ENCODE measurements around the gene USP15.
"Not testable (repeated sequence)": the region's sequence is repeated elsewhere in the genome, so short reads cannot be mapped to it uniquely, and the experiment has no call there.

USP15 gene

DNA sequence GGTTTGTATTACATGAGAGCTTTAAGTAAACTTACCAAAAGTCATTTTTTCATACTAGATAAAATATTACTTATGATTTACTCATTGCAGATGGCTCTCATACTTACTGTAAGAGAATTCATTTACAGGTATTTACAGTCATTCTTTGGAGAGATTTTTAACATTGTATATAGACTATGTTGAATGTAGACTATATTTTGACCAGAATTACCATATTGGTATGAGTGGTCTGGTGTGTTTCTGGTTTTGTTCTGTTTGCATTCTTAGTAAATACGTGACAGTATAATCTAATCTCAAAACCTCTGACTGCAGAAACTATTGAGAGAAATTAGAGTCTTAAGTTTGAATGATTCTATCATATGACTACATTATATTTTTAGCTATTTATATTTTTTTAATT lies 91.1 kb downstream of the USP15 start:
- Histone ChIP-seq H3K9ac (ENCODE audit: low read length in 5 of 5) (no peak overlapping the region), H3K9me3 (ENCODE audit: control insufficient read depth in 5 of 5, low read length in 5 of 5) (no peaks in the 10 kb centered on the region), H3K4me1 (ENCODE audit: control insufficient read depth in 5 of 5, insufficient read depth in 5 of 5, low read length in 5 of 5) (no peaks in the 10 kb centered on the region), H3K36me3 (ENCODE audit: control insufficient read depth in 5 of 5, insufficient read depth in 5 of 5, low read length in 5 of 5) (peaks cover 2 to 7% (median 3%) of the 10 kb centered on the region in 5 donors), H3K27me3 (ENCODE audit: control insufficient read depth in 5 of 5, insufficient read depth in 4 of 5, low read length in 5 of 5) (no peaks in the 10 kb centered on the region), H3K27ac (ENCODE audit: low read depth, low read length) (no peak overlapping the region), H3K4me3 (ENCODE audit: low read depth in 1 of 5, low read length in 5 of 5) (no peak overlapping the region)

DNA sequence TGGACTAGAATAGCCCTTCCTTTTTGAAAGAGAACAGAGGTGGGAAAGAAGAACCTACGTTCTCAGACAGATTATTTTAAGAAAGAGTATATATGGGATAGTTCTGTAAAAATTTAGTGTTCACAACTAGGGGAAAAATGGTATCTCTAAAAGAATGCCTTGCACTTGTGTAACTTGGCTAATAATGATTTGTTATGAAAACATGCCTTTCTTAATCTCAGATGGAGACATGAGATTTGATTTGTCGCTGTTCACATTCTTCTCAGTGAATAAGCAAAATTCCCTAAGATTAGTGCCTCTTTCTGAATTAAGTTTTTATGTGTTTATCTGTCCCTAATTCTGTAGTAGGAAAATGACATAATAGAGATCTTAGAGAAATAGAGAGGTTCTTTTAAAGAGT lies 100.8 kb downstream of the USP15 start:
- Histone ChIP-seq H3K9me3 (ENCODE audit: control insufficient read depth in 5 of 5, low read length in 5 of 5) (peaks cover 0 to 3% (median 0%) of the 10 kb centered on the region in 5 donors), H3K9ac (ENCODE audit: low read length in 5 of 5) (no peak overlapping the region), H3K36me3 (ENCODE audit: control insufficient read depth in 5 of 5, insufficient read depth in 5 of 5, low read length in 5 of 5) (peaks cover 0 to 17% (median 5%) of the 10 kb centered on the region in 5 donors), H3K27ac (ENCODE audit: low read depth, low read length) (no peak overlapping the region), H3K4me1 (ENCODE audit: control insufficient read depth in 5 of 5, insufficient read depth in 5 of 5, low read length in 5 of 5) (no peaks in the 10 kb centered on the region), H3K27me3 (ENCODE audit: control insufficient read depth in 5 of 5, insufficient read depth in 4 of 5, low read length in 5 of 5) (no peaks in the 10 kb centered on the region), H3K4me3 (ENCODE audit: low read depth in 1 of 5, low read length in 5 of 5) (no peak overlapping the region)

DNA sequence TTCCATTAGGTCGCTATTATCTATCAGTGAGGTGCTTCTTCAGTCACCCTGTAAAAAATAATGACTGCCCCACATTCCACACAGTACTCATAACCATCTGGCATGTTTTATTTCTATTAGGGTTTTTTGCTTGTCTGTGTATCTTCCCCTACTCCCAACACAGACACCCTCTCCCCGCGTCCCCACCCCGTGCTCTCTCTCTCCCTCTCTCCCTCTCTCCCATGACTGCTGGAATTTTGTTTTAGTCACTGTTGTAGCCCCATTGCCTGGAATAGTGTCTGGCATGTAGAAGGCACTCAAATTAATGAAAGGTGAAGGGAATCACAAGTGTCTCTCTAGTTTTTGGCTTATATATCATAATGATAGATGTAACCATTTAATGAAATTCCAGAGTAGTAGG lies 103.3 kb downstream of the USP15 start:
- Histone ChIP-seq H3K4me3 (ENCODE audit: low read depth in 1 of 5, low read length in 5 of 5) (no peak overlapping the region), H3K27ac (ENCODE audit: low read depth, low read length) (no peak overlapping the region), H3K36me3 (ENCODE audit: control insufficient read depth in 5 of 5, insufficient read depth in 5 of 5, low read length in 5 of 5) (peaks cover 0 to 7% (median 2%) of the 10 kb centered on the region in 5 donors)

DNA sequence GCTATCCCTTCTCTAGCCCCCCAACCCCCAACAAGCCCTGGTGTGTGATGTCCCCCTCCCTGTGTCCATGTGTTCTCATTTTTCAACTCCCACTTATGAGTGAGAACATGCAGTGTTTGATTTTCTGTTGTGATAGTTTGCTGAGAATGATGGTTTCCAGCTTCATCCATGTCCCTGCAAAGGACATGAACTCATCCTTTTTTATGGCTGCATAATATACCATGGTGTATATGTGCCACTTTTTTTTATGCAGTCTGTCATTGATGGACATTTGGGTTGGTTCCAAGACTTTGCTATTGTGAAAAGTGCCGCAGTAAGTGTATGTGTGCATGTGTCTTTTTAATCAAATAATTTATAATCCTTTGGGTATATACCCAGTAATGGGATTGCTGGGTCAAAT lies 104.5 kb downstream of the USP15 start:
- H3K4me1 ChIP-seq (ENCODE audit: control insufficient read depth in 5 of 5, insufficient read depth in 5 of 5, low read length in 5 of 5); H3K9ac ChIP-seq (ENCODE audit: low read length in 5 of 5); H3K4me3 ChIP-seq (ENCODE audit: low read depth in 1 of 5, low read length in 5 of 5); H3K27ac ChIP-seq (ENCODE audit: low read depth, low read length); H3K27me3 ChIP-seq (ENCODE audit: control insufficient read depth in 5 of 5, insufficient read depth in 4 of 5, low read length in 5 of 5); H3K36me3 ChIP-seq (ENCODE audit: control insufficient read depth in 5 of 5, insufficient read depth in 5 of 5, low read length in 5 of 5); H3K9me3 ChIP-seq (ENCODE audit: control insufficient read depth in 5 of 5, low read length in 5 of 5): not testable (repeated sequence)

More for the DNA sequence above, 103.3 kb downstream of the USP15 start:
- no peaks in the 10 kb centered on the region for H3K4me1 ChIP-seq (ENCODE audit: control insufficient read depth in 5 of 5, insufficient read depth in 5 of 5, low read length in 5 of 5)
- H3K9ac ChIP-seq (ENCODE audit: low read length in 5 of 5), result no peak overlapping the region
- H3K27me3 ChIP-seq (ENCODE audit: control insufficient read depth in 5 of 5, insufficient read depth in 4 of 5, low read length in 5 of 5), result no peaks in the 10 kb centered on the region
- H3K9me3 ChIP-seq (ENCODE audit: control insufficient read depth in 5 of 5, low read length in 5 of 5), result peaks cover 0 to 3% (median 0%) of the 10 kb centered on the region in 5 donors

DNA sequence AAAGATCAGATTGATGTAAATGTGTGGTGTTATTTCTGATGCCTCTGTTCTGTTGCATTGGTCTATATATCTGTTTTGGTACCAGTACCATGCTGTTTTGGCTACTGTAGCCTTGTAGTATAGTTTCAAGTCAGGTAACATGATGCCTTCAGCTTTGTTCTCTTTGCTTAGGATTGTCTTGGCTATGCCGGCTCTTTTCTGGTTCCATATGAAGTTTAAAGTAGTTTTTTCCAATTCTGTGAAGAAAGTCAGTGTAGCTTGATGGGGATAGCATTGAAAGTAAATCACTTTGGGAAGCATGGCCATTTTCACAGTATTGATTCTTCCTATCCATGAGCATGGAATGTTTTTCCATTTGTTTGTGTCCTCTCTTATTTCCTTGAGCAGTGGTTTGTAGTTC lies 105.6 kb downstream of the USP15 start:
- H3K36me3 ChIP-seq (ENCODE audit: control insufficient read depth in 5 of 5, insufficient read depth in 5 of 5, low read length in 5 of 5); H3K4me3 ChIP-seq (ENCODE audit: low read depth in 1 of 5, low read length in 5 of 5); H3K27ac ChIP-seq (ENCODE audit: low read depth, low read length); H3K9me3 ChIP-seq (ENCODE audit: control insufficient read depth in 5 of 5, low read length in 5 of 5); H3K9ac ChIP-seq (ENCODE audit: low read length in 5 of 5); H3K27me3 ChIP-seq (ENCODE audit: control insufficient read depth in 5 of 5, insufficient read depth in 4 of 5, low read length in 5 of 5); H3K4me1 ChIP-seq (ENCODE audit: control insufficient read depth in 5 of 5, insufficient read depth in 5 of 5, low read length in 5 of 5): not testable (repeated sequence)

DNA sequence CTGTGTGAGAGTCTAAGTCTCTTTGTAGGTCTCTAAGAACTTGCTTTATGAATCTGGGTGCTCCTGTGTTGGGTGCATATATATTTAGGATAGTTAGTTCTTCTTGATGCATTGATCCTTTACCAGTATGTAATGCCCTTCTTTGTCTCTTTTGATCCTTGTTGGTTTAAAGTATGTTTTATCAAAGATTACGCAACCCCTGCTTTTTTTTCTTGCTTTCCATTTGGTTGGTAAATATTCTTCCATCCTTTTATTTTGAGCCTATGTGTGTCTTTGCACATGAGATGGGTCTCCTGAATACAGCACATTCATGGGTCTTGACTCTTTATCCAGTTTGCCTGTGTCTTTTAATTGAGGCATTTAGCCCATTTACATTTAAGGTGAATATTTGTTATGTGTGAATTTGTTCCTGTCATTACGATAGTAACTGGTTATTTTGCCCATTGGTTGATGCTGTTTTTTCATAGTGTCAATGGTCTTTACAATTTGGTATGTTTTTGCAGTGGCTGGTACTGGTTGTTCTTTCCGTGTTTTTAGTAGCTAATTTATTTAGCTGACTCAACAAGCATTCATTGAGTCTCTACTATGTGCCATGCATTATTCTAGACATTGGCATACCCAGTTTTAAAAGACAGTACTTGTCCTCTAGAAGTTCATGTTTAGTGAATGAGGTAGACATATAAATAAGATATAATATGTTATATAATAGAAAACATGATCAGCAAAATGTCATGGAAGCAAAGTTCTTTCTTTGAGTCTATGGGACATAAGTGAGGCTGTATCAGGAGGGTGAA lies 108.4 kb downstream of the USP15 start:
- H3K9me3 ChIP-seq (ENCODE audit: control insufficient read depth in 5 of 5, low read length in 5 of 5); H3K36me3 ChIP-seq (ENCODE audit: control insufficient read depth in 5 of 5, insufficient read depth in 5 of 5, low read length in 5 of 5); H3K27ac ChIP-seq (ENCODE audit: low read depth, low read length); H3K4me1 ChIP-seq (ENCODE audit: control insufficient read depth in 5 of 5, insufficient read depth in 5 of 5, low read length in 5 of 5); H3K9ac ChIP-seq (ENCODE audit: low read length in 5 of 5); H3K4me3 ChIP-seq (ENCODE audit: low read depth in 1 of 5, low read length in 5 of 5); H3K27me3 ChIP-seq (ENCODE audit: control insufficient read depth in 5 of 5, insufficient read depth in 4 of 5, low read length in 5 of 5): not testable (repeated sequence)

DNA sequence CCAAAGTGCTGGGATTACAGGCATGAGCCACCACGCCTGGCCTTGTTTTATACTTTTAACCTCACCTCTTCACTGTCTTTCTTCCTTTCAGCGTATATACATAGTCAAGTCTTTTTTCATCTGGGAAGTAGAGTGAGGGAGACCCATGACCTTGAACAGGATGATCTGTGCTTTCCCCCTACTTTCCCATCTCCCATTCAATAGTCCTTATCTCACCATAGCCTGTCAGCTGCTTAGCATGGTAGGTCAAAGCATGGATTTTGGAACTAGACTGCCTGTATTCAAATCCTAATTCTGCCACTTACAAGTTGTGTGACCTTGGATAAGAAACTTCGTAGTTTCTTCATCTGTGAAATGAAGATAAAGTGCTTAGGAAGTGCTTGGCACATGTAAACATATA lies 110.0 kb downstream of the USP15 start:
- H3K36me3 ChIP-seq (ENCODE audit: control insufficient read depth in 5 of 5, insufficient read depth in 5 of 5, low read length in 5 of 5), result peaks cover 0 to 6% (median 0%) of the 10 kb centered on the region in 5 donors
- H3K27ac ChIP-seq (ENCODE audit: low read depth, low read length), result no peak overlapping the region
- peaks cover 0 to 3% (median 0%) of the 10 kb centered on the region in 5 donors for H3K9me3 ChIP-seq (ENCODE audit: control insufficient read depth in 5 of 5, low read length in 5 of 5)
- H3K9ac ChIP-seq (ENCODE audit: low read length in 5 of 5), result no peak overlapping the region
- no peaks in the 10 kb centered on the region for H3K27me3 ChIP-seq (ENCODE audit: control insufficient read depth in 5 of 5, insufficient read depth in 4 of 5, low read length in 5 of 5)
- H3K4me1 ChIP-seq (ENCODE audit: control insufficient read depth in 5 of 5, insufficient read depth in 5 of 5, low read length in 5 of 5), result peaks cover 0 to 7% (median 0%) of the 10 kb centered on the region in 5 donors
- no peak overlapping the region for H3K4me3 ChIP-seq (ENCODE audit: low read depth in 1 of 5, low read length in 5 of 5)

DNA sequence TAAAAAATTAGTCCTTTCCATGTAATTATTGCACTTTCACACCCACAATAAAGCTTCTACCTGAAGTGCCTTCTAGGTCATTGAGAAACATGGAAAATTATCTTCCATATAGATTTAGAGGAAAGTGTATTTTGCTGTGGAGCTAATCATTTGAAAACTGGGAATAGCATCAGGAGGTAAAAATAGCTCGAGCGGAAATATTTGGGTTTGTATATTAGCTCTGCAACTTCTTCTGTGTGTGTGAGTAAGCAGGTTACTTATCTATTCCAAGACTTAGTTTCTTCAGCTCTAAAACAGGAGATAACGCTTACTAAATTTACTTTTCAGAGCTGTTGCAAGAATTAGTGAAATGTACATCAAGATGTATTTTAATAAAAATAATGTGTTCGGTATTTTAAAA lies 111.5 kb downstream of the USP15 start:
- Histone ChIP-seq H3K4me1 (ENCODE audit: control insufficient read depth in 5 of 5, insufficient read depth in 5 of 5, low read length in 5 of 5) (peaks cover 0 to 7% (median 0%) of the 10 kb centered on the region in 5 donors), H3K9me3 (ENCODE audit: control insufficient read depth in 5 of 5, low read length in 5 of 5) (peaks cover 0 to 3% (median 0%) of the 10 kb centered on the region in 5 donors), H3K4me3 (ENCODE audit: low read depth in 1 of 5, low read length in 5 of 5) (no peak overlapping the region), H3K9ac (ENCODE audit: low read length in 5 of 5) (no peak overlapping the region), H3K27me3 (ENCODE audit: control insufficient read depth in 5 of 5, insufficient read depth in 4 of 5, low read length in 5 of 5) (no peaks in the 10 kb centered on the region), H3K27ac (ENCODE audit: low read depth, low read length) (no peak overlapping the region), H3K36me3 (ENCODE audit: control insufficient read depth in 5 of 5, insufficient read depth in 5 of 5, low read length in 5 of 5) (peaks cover 0 to 10% (median 0%) of the 10 kb centered on the region in 5 donors)

DNA sequence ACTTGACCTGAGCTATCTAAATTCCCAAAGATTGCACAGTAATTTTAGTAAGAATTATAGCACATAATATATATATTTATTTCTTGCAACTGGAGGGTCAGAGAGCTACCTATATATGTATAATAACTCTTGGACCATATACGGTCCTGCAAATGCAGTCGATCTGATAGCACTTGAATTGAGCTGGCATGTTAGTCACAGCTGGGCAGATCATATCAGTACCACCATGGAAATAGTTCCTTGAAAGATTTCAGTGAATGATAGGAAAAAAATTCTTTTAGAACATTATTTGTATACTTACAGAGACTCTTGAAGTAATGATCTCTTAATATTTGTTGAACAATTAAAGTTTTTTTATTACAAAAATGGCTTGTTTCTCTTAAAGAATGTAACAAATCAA lies 111.9 kb downstream of the USP15 start:
- Histone ChIP-seq H3K9me3 (ENCODE audit: control insufficient read depth in 5 of 5, low read length in 5 of 5) (peaks cover 0 to 3% (median 0%) of the 10 kb centered on the region in 5 donors), H3K9ac (ENCODE audit: low read length in 5 of 5) (no peak overlapping the region), H3K36me3 (ENCODE audit: control insufficient read depth in 5 of 5, insufficient read depth in 5 of 5, low read length in 5 of 5) (peaks cover 0 to 10% (median 0%) of the 10 kb centered on the region in 5 donors), H3K4me1 (ENCODE audit: control insufficient read depth in 5 of 5, insufficient read depth in 5 of 5, low read length in 5 of 5) (peaks cover 0 to 7% (median 0%) of the 10 kb centered on the region in 5 donors), H3K27me3 (ENCODE audit: control insufficient read depth in 5 of 5, insufficient read depth in 4 of 5, low read length in 5 of 5) (no peaks in the 10 kb centered on the region), H3K4me3 (ENCODE audit: low read depth in 1 of 5, low read length in 5 of 5) (no peak overlapping the region), H3K27ac (ENCODE audit: low read depth, low read length) (no peak overlapping the region)

DNA sequence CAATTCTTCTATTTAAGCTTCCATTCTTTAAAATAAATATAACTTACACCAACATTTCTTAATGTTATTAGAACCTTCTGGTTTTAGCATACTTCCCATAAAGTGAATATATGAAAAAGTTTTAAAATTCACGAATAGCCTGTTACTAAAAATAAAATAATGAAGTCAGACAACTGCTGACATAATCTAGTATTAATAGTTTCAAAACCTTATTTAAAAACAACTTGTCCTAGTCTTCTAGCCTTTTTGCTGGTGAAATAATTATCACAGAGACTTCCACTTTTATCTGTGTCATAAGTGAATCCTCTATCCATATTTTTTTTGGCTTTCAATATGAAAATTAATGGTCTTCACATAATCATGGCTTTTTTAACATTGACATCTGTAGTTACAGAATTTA lies 112.6 kb downstream of the USP15 start:
- H3K27ac ChIP-seq (ENCODE audit: low read depth, low read length), result no peak overlapping the region
- peaks cover 0 to 7% (median 0%) of the 10 kb centered on the region in 5 donors for H3K4me1 ChIP-seq (ENCODE audit: control insufficient read depth in 5 of 5, insufficient read depth in 5 of 5, low read length in 5 of 5)
- H3K27me3 ChIP-seq (ENCODE audit: control insufficient read depth in 5 of 5, insufficient read depth in 4 of 5, low read length in 5 of 5), result no peaks in the 10 kb centered on the region
- no peak overlapping the region for H3K9ac ChIP-seq (ENCODE audit: low read length in 5 of 5)
- H3K9me3 ChIP-seq (ENCODE audit: control insufficient read depth in 5 of 5, low read length in 5 of 5), result peaks cover 0 to 3% (median 0%) of the 10 kb centered on the region in 5 donors
- H3K36me3 ChIP-seq (ENCODE audit: control insufficient read depth in 5 of 5, insufficient read depth in 5 of 5, low read length in 5 of 5), result peaks cover 0 to 10% (median 0%) of the 10 kb centered on the region in 5 donors
- H3K4me3 ChIP-seq (ENCODE audit: low read depth in 1 of 5, low read length in 5 of 5), result no peak overlapping the region

Measured in subcutaneous abdominal adipose tissue (tissue), 5 donors.